ENCODE measurements around the gene SLC9C1. TPM values are rescaled to one million over a fixed set of nuclear protein-coding genes. Genes with fewer than 3 reads are reported as not detected.

The SLC9C1 gene
- total RNA-seq, 1 experiment from 2014 or later: not detected

GRCh38 chr3:112230033-112230432 is 64.0 kb downstream of the SLC9C1 start:
- BruUV-seq (replicated peaks): no TSS peak
- Mint-ChIP-seq H3K27ac (ENCODE audit: unreplicated experiment) (no peak overlapping the region), H3K4me1 (ENCODE audit: low read depth, unreplicated experiment) (no peaks in the 10 kb centered on the region), H3K9me3 (ENCODE audit: low read depth, unreplicated experiment) (peaks cover 8% of the 10 kb centered on the region), H3K36me3 (ENCODE audit: insufficient read depth, unreplicated experiment) (no peaks in the 10 kb centered on the region), H3K27me3 (ENCODE audit: unreplicated experiment) (no peaks in the 10 kb centered on the region), H3K4me3 (ENCODE audit: low read depth, unreplicated experiment) (no peak overlapping the region)
- CTCF ChIA-PET: no interaction called here
- no peak for TF ChIP-seq CTCF (IDR thresholded peaks at IDR 0.05; ENCODE audit: unreplicated experiment)
- no peak for DNase-seq
- intact Hi-C loops (cut with micrococcal nuclease; ENCODE audit: unreplicated experiment): no loop called here

GRCh38 chr3:112228786-112229185 is 65.2 kb downstream of the SLC9C1 start:
- TF ChIP-seq CTCF (IDR thresholded peaks at IDR 0.05; ENCODE audit: unreplicated experiment): no peak
- Mint-ChIP-seq H3K27ac (ENCODE audit: unreplicated experiment) (no peak overlapping the region), H3K4me3 (ENCODE audit: low read depth, unreplicated experiment) (no peak overlapping the region), H3K36me3 (ENCODE audit: insufficient read depth, unreplicated experiment) (no peaks in the 10 kb centered on the region), H3K27me3 (ENCODE audit: unreplicated experiment) (no peaks in the 10 kb centered on the region), H3K9me3 (ENCODE audit: low read depth, unreplicated experiment) (peaks cover 11% of the 10 kb centered on the region), H3K4me1 (ENCODE audit: low read depth, unreplicated experiment) (no peaks in the 10 kb centered on the region)
- CTCF ChIA-PET: interaction anchor here (0.6 kb wide), 1 partner anchor 138 kb away, joined by 5 read pairs; no protein-coding TSS in a partner anchor
- intact Hi-C loops (cut with micrococcal nuclease; ENCODE audit: unreplicated experiment): no loop called here
- no TSS peak for BruUV-seq (replicated peaks)
- no peak for DNase-seq

GRCh38 chr3:112200317-112200666 is 93.7 kb downstream of the SLC9C1 start:
- H3K27ac Mint-ChIP-seq (ENCODE audit: unreplicated experiment): no peak overlapping the region
- no TSS peak for BruUV-seq (replicated peaks)

GRCh38 chr3:112199622-112200316 is 94.2 kb downstream of the SLC9C1 start:
- no TSS peak for BruUV-seq (replicated peaks)
- CTCF ChIA-PET: interaction anchor here (1.0 kb wide), 1 partner anchor 106 kb away, joined by 3 read pairs; no protein-coding TSS in a partner anchor
- no peaks in the 10 kb centered on the region for H3K36me3 Mint-ChIP-seq (ENCODE audit: insufficient read depth, unreplicated experiment)
- intact Hi-C loops (cut with micrococcal nuclease; ENCODE audit: unreplicated experiment): no loop called here
- H3K27me3 Mint-ChIP-seq (ENCODE audit: unreplicated experiment): no peaks in the 10 kb centered on the region
- no peak overlapping the region for H3K27ac Mint-ChIP-seq (ENCODE audit: unreplicated experiment)
- no peak for DNase-seq
- no peak overlapping the region for H3K4me3 Mint-ChIP-seq (ENCODE audit: low read depth, unreplicated experiment)
- H3K9me3 Mint-ChIP-seq (ENCODE audit: low read depth, unreplicated experiment): no peaks in the 10 kb centered on the region
- no peak for TF ChIP-seq CTCF (IDR thresholded peaks at IDR 0.05; ENCODE audit: unreplicated experiment)
- peaks cover 8% of the 10 kb centered on the region for H3K4me1 Mint-ChIP-seq (ENCODE audit: low read depth, unreplicated experiment)

More at GRCh38 chr3:112200317-112200666, 93.7 kb downstream of the SLC9C1 start:
- H3K9me3 Mint-ChIP-seq (ENCODE audit: low read depth, unreplicated experiment): no peaks in the 10 kb centered on the region
- intact Hi-C loops (cut with micrococcal nuclease; ENCODE audit: unreplicated experiment): no loop called here
- no peak for TF ChIP-seq CTCF (IDR thresholded peaks at IDR 0.05; ENCODE audit: unreplicated experiment)
- H3K36me3 Mint-ChIP-seq (ENCODE audit: insufficient read depth, unreplicated experiment): no peaks in the 10 kb centered on the region
- H3K4me3 Mint-ChIP-seq (ENCODE audit: low read depth, unreplicated experiment): no peak overlapping the region
- DNase-seq: no peak
- H3K4me1 Mint-ChIP-seq (ENCODE audit: low read depth, unreplicated experiment): peaks cover 8% of the 10 kb centered on the region
- H3K27me3 Mint-ChIP-seq (ENCODE audit: unreplicated experiment): no peaks in the 10 kb centered on the region
- CTCF ChIA-PET: no interaction called here

Data from Calu3 (cell line).